Hepatocyte (in vitro differentiated cells): ENCODE results near the gene PCDHGA6.

ENCODE experiments used
- EZH2phosphoT487 ChIP-seq: fragments of 200-600 bp; sonication (generic); IDR thresholded peaks from one replicate; pipeline ENCODE4 v1.6.1; 2018; ENCODE audit warnings: antibody characterized with exemption, mild to moderate bottlenecking, low read depth, moderate library complexity; ENCODE audit not compliant: unreplicated experiment, severe bottlenecking
- TF ChIP-seq, protein P1 (sequence below): fragments of 200-600 bp; sonication (generic); IDR thresholded peaks from 2 replicates; pipeline ENCODE4 v1.5.1; 2016; ENCODE audit warnings: antibody characterized with exemption, mild to moderate bottlenecking; ENCODE audit not compliant: poor library complexity

DNA sequence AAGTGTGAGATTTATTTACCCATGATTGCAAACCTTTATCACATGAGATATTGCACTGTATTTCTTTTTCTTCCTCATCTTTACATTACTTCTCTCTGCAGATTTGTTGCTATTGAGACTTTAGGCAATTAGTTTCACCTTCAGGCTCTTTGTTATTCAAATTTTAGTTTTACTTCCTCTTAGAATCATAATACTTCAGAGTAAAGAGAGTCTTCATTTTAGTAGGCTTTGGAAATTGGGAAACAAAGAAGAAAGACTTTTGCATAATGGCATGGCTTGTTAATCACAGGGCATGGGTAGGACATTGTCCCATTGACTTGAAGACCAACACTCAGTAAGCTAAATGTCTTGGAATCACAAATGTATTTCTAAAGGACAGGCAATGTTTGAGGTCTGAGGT lies 11.0 kb upstream of the PCDHGA6 start:
- TF ChIP-seq, protein P1, sequence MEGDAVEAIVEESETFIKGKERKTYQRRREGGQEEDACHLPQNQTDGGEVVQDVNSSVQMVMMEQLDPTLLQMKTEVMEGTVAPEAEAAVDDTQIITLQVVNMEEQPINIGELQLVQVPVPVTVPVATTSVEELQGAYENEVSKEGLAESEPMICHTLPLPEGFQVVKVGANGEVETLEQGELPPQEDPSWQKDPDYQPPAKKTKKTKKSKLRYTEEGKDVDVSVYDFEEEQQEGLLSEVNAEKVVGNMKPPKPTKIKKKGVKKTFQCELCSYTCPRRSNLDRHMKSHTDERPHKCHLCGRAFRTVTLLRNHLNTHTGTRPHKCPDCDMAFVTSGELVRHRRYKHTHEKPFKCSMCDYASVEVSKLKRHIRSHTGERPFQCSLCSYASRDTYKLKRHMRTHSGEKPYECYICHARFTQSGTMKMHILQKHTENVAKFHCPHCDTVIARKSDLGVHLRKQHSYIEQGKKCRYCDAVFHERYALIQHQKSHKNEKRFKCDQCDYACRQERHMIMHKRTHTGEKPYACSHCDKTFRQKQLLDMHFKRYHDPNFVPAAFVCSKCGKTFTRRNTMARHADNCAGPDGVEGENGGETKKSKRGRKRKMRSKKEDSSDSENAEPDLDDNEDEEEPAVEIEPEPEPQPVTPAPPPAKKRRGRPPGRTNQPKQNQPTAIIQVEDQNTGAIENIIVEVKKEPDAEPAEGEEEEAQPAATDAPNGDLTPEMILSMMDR, result no peak
- TF ChIP-seq EZH2phosphoT487, result no peak
